GM18519 (cell line): ENCODE results near the gene KLHL30.
"Not testable (repeated sequence)": the region's sequence is repeated elsewhere in the genome, so short reads cannot be mapped to it uniquely, and the experiment has no call there.

Experiments
- ATAC-seq: cut with Tn5 transposase; IDR thresholded peaks from one replicate; pipeline ENCODE4 v1.9.1; 2021; ENCODE audit warnings: mild to moderate bottlenecking, moderate library complexity; ENCODE audit not compliant: unreplicated experiment, low FRiP score

The KLHL30 gene

DNA sequence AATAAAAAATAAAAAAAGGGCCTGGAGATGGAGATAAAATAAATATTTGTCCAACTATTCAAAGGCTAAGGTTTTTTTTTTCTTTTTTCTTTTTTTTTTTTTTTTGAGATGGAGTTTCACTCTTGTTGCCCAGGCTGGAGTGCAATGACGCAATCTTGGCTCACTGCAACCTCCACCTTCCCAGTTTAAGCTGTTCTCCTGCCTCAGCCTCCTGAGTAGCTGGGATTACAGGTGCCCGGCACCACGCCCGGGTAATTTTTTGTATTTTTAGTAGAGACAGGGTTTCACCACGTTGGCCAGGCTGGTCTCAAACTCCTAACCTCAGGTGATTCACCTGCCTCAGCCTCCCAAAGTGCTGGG is 32.6 kb downstream of the KLHL30 start:
- not testable (repeated sequence) for ATAC-seq

DNA sequence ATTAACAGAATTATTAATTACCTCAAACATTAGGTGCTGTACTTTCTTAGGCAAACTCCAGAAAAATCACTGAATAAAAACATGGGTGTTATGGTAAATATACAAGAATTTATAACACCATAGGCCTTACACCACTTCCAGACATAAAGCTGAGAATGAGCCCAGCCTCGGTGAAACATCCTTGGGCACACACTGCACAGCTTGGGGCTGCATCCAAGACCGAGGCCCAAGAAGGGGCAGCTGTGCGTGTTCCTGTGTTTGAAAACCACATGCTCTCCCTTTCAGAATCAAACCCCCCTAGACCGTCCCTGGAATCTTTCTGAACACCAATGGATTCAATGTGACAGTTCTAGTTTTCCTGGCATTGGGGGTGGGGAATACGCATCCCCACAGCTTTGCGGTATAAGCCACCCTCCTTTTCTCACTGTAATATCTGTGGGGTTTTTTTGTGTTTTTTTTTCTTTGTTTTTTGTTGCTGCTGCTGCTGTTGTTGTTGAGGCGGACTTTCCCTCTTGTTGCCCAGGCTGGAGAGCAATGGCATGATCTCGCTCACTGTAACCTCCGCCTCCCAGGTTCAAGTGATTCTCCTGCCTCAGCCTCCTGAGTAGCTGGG is 33.2 kb downstream of the KLHL30 start:
- ATAC-seq = no peak

DNA sequence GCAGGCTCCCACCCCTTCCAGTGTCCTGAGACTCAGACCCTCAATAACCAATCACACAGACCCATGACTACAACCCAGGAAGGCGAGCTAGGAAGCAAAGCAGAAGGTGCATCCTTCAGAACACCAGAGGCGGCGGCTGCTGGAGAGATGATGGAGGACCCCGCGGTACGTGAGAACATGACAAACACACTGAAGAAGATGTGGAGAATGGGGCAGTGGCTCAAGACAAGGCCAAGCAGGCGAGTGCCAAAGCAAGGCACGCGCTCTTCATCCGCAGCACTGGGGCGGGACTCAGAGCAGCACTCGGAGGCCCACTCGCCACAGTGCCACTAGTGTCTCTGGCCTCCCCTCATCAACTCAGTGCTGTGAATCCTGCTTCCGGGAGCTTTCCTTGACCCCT is 34.0 kb downstream of the KLHL30 start:
- ATAC-seq = no peak

DNA sequence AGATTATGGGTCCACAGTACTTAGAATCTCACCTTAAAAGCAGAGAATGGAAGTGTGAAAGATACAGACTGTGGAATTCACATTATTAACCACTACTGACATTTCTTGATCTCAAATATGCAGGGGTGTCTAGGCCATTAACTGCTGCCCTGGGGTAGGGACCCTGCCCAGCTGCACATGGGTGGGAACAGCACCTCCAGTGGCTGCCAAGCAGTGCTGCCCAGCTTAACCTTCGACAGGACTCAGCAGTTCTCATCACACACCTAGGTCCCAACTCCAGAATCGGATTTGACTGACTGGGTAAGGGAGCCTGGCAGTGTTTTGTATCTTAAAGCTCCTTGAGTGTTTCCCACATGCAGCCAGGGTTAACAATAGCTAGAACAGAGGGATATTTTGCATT is 35.2 kb downstream of the KLHL30 start:
- no peak for ATAC-seq

DNA sequence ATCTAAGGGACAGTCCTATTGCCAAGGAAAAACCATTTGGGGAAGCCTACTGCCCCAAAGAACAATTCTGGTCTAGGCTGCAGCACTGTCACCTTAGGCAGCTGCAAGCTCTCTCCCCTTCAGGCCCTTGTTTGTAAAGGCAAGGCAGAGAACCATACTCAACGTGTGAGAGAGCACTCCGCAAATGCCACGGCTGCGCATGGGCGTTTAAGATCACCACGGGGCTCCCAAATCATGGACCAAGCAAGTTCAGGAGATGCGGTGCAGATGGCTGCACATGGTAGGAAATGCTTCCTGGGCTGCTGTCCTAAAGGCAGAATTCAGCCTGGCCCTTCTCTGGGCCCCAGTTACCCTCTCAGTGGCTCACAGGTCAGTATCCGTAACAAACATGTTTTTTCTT is 35.8 kb downstream of the KLHL30 start:
- no peak for ATAC-seq

DNA sequence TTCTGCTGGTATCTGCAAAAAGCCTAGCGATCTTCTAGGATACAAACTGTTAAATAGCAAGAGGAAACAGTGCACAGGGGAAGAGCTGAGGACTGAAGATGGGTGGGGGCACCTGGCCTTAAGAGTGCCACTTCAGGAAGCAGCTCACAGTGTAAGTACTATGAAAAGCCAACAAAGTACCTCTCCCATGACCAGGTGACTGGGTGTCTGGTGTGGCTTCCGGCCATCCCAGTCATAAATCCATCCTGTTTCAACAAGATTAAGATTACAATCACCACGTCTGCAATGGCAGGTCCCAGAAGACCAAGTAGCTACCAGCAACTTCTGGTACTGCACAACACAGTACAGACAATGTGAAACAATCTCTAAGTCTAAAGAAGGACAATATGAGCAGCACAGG is 36.2 kb downstream of the KLHL30 start:
- no peak for ATAC-seq

DNA sequence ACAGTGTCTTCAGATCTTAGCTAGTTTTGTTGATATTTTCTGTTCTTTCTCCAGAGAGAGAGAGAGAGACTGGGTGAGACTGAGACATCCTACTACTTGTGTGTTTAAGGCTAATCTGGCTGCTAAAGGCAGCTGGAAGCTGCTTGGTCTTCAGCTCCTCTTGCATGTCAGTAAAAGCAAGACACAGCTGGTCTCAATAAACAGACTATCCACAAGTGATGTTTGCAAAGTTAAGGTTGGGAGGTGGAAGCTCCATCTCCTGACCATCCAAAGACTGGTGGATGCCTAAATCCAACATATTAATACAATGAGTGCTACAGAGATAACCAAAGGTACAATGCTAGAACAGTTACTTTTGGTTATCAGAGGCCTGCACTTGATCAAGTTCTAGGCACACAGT is 38.1 kb downstream of the KLHL30 start:
- ATAC-seq = no peak

DNA sequence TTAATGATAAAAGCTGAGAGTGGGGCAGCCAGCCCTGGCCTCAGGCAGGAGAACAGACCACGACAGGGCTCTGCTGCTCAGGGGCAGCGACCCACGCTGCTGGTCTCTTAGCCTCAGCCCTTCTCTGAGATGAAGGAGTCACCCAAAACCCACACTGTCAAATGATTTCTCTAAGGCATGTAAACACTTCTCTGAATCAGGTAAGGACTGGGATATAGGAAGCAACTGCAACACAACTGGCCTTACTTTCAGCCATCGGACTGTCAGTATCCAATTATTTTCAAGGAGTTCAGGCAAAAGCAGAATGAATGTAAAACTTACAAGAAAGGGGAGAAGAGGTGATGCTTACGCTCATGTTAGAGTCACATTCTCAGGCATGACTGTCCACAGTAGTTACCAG is 42.1 kb downstream of the KLHL30 start:
- no peak for ATAC-seq

DNA sequence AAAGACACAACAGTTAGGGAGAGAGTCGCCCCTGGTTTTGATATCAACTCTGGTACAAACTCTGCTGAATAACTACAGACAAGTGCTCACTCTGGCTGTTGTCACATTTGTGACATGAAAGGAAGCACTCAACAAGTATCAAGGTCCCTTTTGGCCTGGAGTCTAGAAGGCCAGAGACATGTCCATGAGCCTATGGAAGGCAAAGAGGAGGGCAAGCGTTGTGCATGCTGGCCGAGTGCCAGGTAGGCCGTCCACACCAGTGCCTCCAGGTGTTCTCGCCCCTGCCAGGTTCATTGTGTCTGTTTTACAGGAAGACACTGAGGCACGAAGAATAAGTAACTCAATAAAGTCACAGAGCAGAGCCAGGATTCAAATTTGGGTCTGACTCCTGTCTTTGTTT is 43.9 kb downstream of the KLHL30 start:
- ATAC-seq = no peak

DNA sequence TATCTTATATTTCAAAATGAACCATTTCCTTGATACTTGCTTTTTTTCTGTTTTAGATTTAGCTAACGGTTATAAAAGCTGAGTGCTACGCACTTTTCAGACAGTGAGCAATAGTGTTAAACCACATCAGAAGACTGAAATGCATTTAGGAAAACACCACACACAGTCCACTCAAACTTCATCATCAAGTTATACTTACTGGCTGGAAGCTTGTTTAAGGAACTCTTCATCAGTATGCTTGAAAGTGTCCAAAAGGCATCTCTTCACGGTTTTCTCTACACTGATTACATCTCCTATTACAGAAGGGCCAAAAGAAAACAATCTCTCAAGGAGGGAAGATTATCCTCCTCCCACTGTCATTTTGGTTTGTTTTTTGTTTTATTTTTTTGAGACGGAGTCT is 45.4 kb downstream of the KLHL30 start:
- ATAC-seq = no peak

DNA sequence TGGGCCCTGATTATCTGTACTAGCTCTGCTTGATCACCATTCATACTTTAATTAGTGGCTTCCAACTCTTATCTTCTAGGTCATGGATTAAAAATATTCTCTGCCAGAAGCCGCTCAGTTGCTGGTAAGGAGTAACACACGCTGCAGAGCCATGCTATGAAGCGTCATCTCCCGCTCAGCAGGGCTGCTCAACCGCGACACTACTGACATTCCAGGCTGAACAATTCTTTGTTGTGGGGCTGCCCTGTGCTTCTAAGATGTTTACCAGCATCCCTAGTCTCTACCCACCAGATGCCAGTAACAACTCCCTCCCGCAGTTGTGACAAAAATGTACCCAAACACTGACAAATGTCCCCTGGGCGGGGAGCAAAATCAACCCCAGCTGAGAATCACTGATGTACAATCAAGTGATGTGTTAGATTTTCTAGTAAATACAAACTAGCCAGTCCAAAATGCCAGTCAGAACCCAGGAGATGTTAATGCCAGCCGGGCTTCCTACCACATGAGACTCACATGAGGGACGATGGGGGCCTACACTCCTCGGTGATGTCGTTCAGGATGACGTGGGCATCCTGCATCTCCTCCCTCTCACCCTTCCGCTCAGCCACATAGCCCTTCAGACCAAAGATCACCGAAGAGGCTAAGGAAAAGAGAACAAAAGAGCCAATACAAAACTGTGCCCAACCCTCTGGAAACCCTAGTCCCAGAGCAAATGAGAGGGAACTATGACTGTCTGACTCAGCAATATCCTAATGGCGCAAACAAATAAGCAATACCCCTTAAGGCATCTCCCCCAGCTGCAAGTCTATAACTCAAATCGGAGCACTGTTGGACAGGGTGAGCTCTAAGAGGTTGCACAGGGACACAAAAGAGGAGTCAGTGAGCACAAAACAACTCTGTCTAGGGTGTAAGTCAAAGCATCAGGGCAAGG is 49.4 kb downstream of the KLHL30 start:
- ATAC-seq = no peak

DNA sequence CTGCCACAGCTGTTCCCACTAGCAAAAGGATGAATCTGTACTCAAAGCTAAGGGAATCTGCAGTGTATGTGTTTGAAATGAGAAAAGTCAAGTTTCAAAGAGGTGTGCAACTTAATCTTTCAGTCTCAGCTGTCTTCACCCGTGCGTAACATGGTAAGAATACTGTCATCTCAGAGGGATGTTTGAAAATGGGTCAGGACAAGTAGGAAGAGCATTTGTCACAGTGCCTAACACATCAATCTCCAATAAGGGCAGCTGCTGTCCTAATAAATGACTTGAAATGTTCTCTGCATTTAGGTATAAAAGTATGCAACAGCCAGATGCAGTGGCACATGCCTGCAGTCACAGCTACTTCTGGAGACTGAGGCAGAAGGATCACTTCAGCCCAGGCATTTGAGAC is 52.0 kb downstream of the KLHL30 start:
- ATAC-seq = no peak
